MCF 10A (cell line): ENCODE measurements around the gene GHRH. TPM values are rescaled to one million over a fixed set of nuclear protein-coding genes. Genes with fewer than 3 reads are reported as not detected.

Experiments
- BruUV-seq: library from RNA; stranded (reverse); fragments of 400-500 nt; replicated peaks from 2 replicates; lab custom pipeline; 2021; lab: Mats Ljungman, UMichigan
- CTCF ChIA-PET: fragments of 300-600 bp; sonication (Branson Sonifier 250); formaldehyde crosslinking; extraction: SDS; loops from one replicate; lab custom pipeline; 2021; ENCODE audit warnings: antibody characterized with exemption, inconsistent platforms; lab: Yijun Ruan, JAX
- POLR2A ChIA-PET: fragments of 300-600, 350-650 bp; sonication (Branson Sonifier 250); formaldehyde crosslinking; extraction: SDS; loops from one replicate; lab custom pipeline; 2020; ENCODE audit warnings: antibody characterized with exemption, inconsistent platforms; lab: Yijun Ruan, JAX
- DNase-seq: peaks from one replicate; pipeline ENCODE4 v3.0.0-alpha.2; 2018; ENCODE audit not compliant: unreplicated experiment
- H3K27ac Mint-ChIP-seq: one replicate; pipeline ENCODE4 v1.8.0; 2022; ENCODE audit warnings: mild to moderate bottlenecking, low read depth, mixed read lengths; ENCODE audit not compliant: unreplicated experiment
- H3K27me3 Mint-ChIP-seq: one replicate; pipeline ENCODE4 v1.8.0; 2022; ENCODE audit warnings: mixed read lengths; ENCODE audit not compliant: insufficient read depth, unreplicated experiment
- H3K36me3 Mint-ChIP-seq: one replicate; pipeline ENCODE4 v1.8.0; 2022; ENCODE audit warnings: mild to moderate bottlenecking, moderate library complexity, mixed read lengths; ENCODE audit not compliant: insufficient read depth, unreplicated experiment
- H3K4me1 Mint-ChIP-seq: one replicate; pipeline ENCODE4 v1.8.0; 2022; ENCODE audit warnings: mixed read lengths; ENCODE audit not compliant: insufficient read depth, unreplicated experiment
- H3K4me3 Mint-ChIP-seq: one replicate; pipeline ENCODE4 v1.8.0; 2022; ENCODE audit warnings: mild to moderate bottlenecking, moderate library complexity, mixed read lengths; ENCODE audit not compliant: unreplicated experiment
- H3K9me3 Mint-ChIP-seq: one replicate; pipeline ENCODE4 v1.8.0; 2022; ENCODE audit warnings: mixed read lengths; ENCODE audit not compliant: unreplicated experiment
- CTCF ChIP-seq: fragments of 200-600 bp; IDR thresholded peaks from one replicate; pipeline ENCODE4 v1.8.0; 2022; ENCODE audit warnings: antibody characterized with exemption, mild to moderate bottlenecking; ENCODE audit not compliant: unreplicated experiment
- intact Hi-C: fragments of 100-400 bp; cut with micrococcal nuclease; formaldehyde crosslinking; loops from 2 replicates; pipeline ENCODE4 v1.14.1; 2022
- total RNA-seq: library from RNA; stranded (reverse); gene quantifications from 2 replicates; pipeline ENCODE4 v1.2.3, GENCODE V29; 2022

The GHRH gene
- total RNA-seq, 1 experiment from 2014 or later: not detected

- H3K27ac Mint-ChIP-seq: no peak overlapping the region
- intact Hi-C loops: no loop called here
- H3K36me3 Mint-ChIP-seq: peaks cover 45% of the 10 kb centered on the region
Measured at GRCh38 chr20:37244572-37244957, 17.0 kb downstream of the GHRH start.

GRCh38 chr20:37243937-37244571, 17.6 kb downstream of the GHRH start:
- CTCF ChIA-PET: interaction anchor here (0.5 to 0.8 kb wide), 3 partner anchors 15 to 54 kb away, joined by 3 to 4 read pairs (median 4); no protein-coding TSS in a partner anchor
- no peaks in the 10 kb centered on the region for H3K27me3 Mint-ChIP-seq
- H3K4me1 Mint-ChIP-seq: no peaks in the 10 kb centered on the region
- no peaks in the 10 kb centered on the region for H3K9me3 Mint-ChIP-seq
- POLR2A ChIA-PET: interaction anchor here (0.9 kb wide), 1 partner anchor 65 kb away, joined by 3 read pairs; the partner anchor contains the start of genes MROH8 and RPN2
- no peak for DNase-seq
- no peak overlapping the region for H3K4me3 Mint-ChIP-seq
- no peak for TF ChIP-seq CTCF
- peaks cover 50% of the 10 kb centered on the region for H3K36me3 Mint-ChIP-seq
- H3K27ac Mint-ChIP-seq: peak overlapping the region; percentile 52
- intact Hi-C loops: no loop called here
- BruUV-seq: no TSS peak

More at GRCh38 chr20:37244572-37244957, 17.0 kb downstream of the GHRH start:
- BruUV-seq: no TSS peak
- no peaks in the 10 kb centered on the region for H3K9me3 Mint-ChIP-seq
- ChIA-PET POLR2A (interaction anchor here (0.9 kb wide), 1 partner anchor 66 kb away, joined by 3 read pairs; the partner anchor contains the start of genes MROH8 and RPN2), CTCF (interaction anchor here (0.5 to 1.1 kb wide), 2 partner anchors 245 to 290 kb away, joined by 3 read pairs; no protein-coding TSS in a partner anchor)
- H3K27me3 Mint-ChIP-seq: no peaks in the 10 kb centered on the region
- no peak overlapping the region for H3K4me3 Mint-ChIP-seq
- H3K4me1 Mint-ChIP-seq: no peaks in the 10 kb centered on the region
- DNase-seq: no peak
- no peak for TF ChIP-seq CTCF

GRCh38 chr20:37243076-37243936, 18.3 kb downstream of the GHRH start:
- Mint-ChIP-seq H3K9me3 (no peaks in the 10 kb centered on the region), H3K36me3 (peaks cover 58% of the 10 kb centered on the region), H3K4me3 (no peak overlapping the region), H3K4me1 (no peaks in the 10 kb centered on the region), H3K27me3 (no peaks in the 10 kb centered on the region), H3K27ac (peak overlapping the region; percentile 52)
- intact Hi-C loops: no loop called here
- DNase-seq: no peak
- TF ChIP-seq CTCF: no peak
- POLR2A ChIA-PET: interaction anchor here (0.6 to 0.7 kb wide), 2 partner anchors 13 to 20 kb away, joined by 3 read pairs; no protein-coding TSS in a partner anchor
- no TSS peak for BruUV-seq
- CTCF ChIA-PET: interaction anchor here (0.5 to 0.9 kb wide), 5 partner anchors 14 to 862 kb away, joined by 3 to 4 read pairs (median 4); no protein-coding TSS in a partner anchor

- ChIA-PET CTCF (interaction anchor here (0.5 to 1.1 kb wide), 3 partner anchors 23 to 862 kb away, joined by 3 to 4 read pairs (median 4); no protein-coding TSS in a partner anchor), POLR2A (no interaction called here)
- peak overlapping the region; percentile 52 for H3K27ac Mint-ChIP-seq
- H3K27me3 Mint-ChIP-seq: no peaks in the 10 kb centered on the region
- H3K4me1 Mint-ChIP-seq: no peaks in the 10 kb centered on the region
- BruUV-seq: no TSS peak
- TF ChIP-seq CTCF: no peak
- H3K36me3 Mint-ChIP-seq: peaks cover 65% of the 10 kb centered on the region
- no peak for DNase-seq
- no peaks in the 10 kb centered on the region for H3K9me3 Mint-ChIP-seq
- intact Hi-C loops: no loop called here
- no peak overlapping the region for H3K4me3 Mint-ChIP-seq
Measured at GRCh38 chr20:37242503-37242902, 19.1 kb downstream of the GHRH start.
